BLaER1 treated with 17β-estradiol and CSF1 and Interleukin-3, amounts not matched to agents 10 nM and 100 nM (cell line): Measurements from ENCODE around the gene AK9.
A peak's percentile ranks its signal among the peaks of the same experiment; 100 is the strongest.
"Not testable (repeated sequence)": the region's sequence is repeated elsewhere in the genome, so short reads cannot be mapped to it uniquely, and the experiment has no call there.

Source experiments
- H3K27ac ChIP-seq, 11 experiments: shearing (Covaris generic); formaldehyde crosslinking; 2 replicates each; pipeline ENCODE4 v1.8.1; 2022
- H3K27me3 ChIP-seq, 11 experiments: shearing (Covaris generic); formaldehyde crosslinking; 2 replicates each; pipeline ENCODE4 v1.8.1; 2022
- H3K36me3 ChIP-seq, 11 experiments: shearing (Covaris generic); formaldehyde crosslinking; 2 replicates each; pipeline ENCODE4 v1.8.1; 2022
- H3K4me1 ChIP-seq, 10 experiments: shearing (Covaris generic); formaldehyde crosslinking; 2 replicates each; pipeline ENCODE4 v1.8.1; 2022
- H3K4me2 ChIP-seq, 11 experiments: shearing (Covaris generic); formaldehyde crosslinking; 2 replicates each; pipeline ENCODE4 v1.8.1; 2022
- H3K4me3 ChIP-seq, 10 experiments: shearing (Covaris generic); formaldehyde crosslinking; 2 replicates each; pipeline ENCODE4 v1.8.1; 2022
- H3K9ac ChIP-seq, 11 experiments: shearing (Covaris generic); formaldehyde crosslinking; 2 replicates each; pipeline ENCODE4 v1.8.1; 2022
- H3K9me3 ChIP-seq, 11 experiments: shearing (Covaris generic); formaldehyde crosslinking; replicated peaks in 1 of 11; 2 replicates each; pipeline ENCODE4 v1.8.1; 2022
- H4K20me1 ChIP-seq, 11 experiments: shearing (Covaris generic); formaldehyde crosslinking; 2 replicates each; pipeline ENCODE4 v1.8.1; 2022
- Cebpa-rat ChIP-seq, 11 experiments: shearing (Covaris generic); IDR thresholded peaks; 2 replicates each; pipeline ENCODE4 v1.8.1; 2022

The AK9 gene

GRCh38 chr6:109472132-109472995 is 218.6 kb downstream of the AK9 start:
- H3K27ac ChIP-seq, result peak overlapping the region in 4 of 11 experiments; percentile 2 to 37 (median 17); a peak in 5 of 22 replicates
- H4K20me1 ChIP-seq, result peaks cover 29 to 99% (median 87%) of the 10 kb centered on the region in 11 experiments; a peak in 21 of 22 replicates
- H3K36me3 ChIP-seq, result peaks cover 91 to 100% (median 100%) of the 10 kb centered on the region in 11 experiments
- no peaks in the 10 kb centered on the region for H3K9me3 ChIP-seq
- H3K4me1 ChIP-seq, result peaks cover 27 to 40% (median 34%) of the 10 kb centered on the region in 10 experiments
- H3K4me3 ChIP-seq, result peak overlapping the region in 1 of 10 experiments; percentile 27; a peak in 1 of 20 replicates
- H3K27me3 ChIP-seq, result no peaks in the 10 kb centered on the region
- TF ChIP-seq Cebpa-rat (IDR thresholded peaks at IDR 0.05), result no peak
- peak overlapping the region in 4 of 11 experiments; percentile 1 to 42 (median 31); a peak in 2 of 22 replicates for H3K9ac ChIP-seq
- H3K4me2 ChIP-seq, result peak overlapping the region; percentile 47 to 87 (median 64)

GRCh38 chr6:109471105-109471810 is 219.7 kb downstream of the AK9 start:
- Histone ChIP-seq H3K27ac (peak overlapping the region in 4 of 11 experiments; percentile 2 to 37 (median 17); a peak in 4 of 22 replicates), H3K4me3 (no peak overlapping the region), H3K36me3 (peaks cover 91 to 100% (median 100%) of the 10 kb centered on the region in 11 experiments), H3K9ac (no peak overlapping the region), H3K9me3 (no peaks in the 10 kb centered on the region), H4K20me1 (peaks cover 18 to 98% (median 77%) of the 10 kb centered on the region in 11 experiments; a peak in 20 of 22 replicates), H3K27me3 (no peaks in the 10 kb centered on the region), H3K4me2 (peak overlapping the region in 6 of 11 experiments; percentile 47 to 87 (median 68); a peak in 7 of 22 replicates), H3K4me1 (peaks cover 19 to 29% (median 25%) of the 10 kb centered on the region in 10 experiments)
- TF ChIP-seq Cebpa-rat (IDR thresholded peaks at IDR 0.05), result no peak

- Histone ChIP-seq H3K36me3 (peaks cover 91 to 100% (median 100%) of the 10 kb centered on the region in 11 experiments), H3K4me1 (peaks cover 19 to 27% (median 25%) of the 10 kb centered on the region in 10 experiments), H3K4me3 (no peak overlapping the region), H3K9ac (no peak overlapping the region), H3K4me2 (no peak overlapping the region), H3K9me3 (no peaks in the 10 kb centered on the region), H3K27me3 (no peaks in the 10 kb centered on the region), H3K27ac (no peak overlapping the region), H4K20me1 (peaks cover 17 to 94% (median 74%) of the 10 kb centered on the region in 11 experiments; a peak in 20 of 22 replicates)
- no peak for TF ChIP-seq Cebpa-rat (IDR thresholded peaks at IDR 0.05)
These were observed 221.3 kb downstream of the AK9 start for GRCh38 chr6:109469591-109470189.

- TF ChIP-seq Cebpa-rat (IDR thresholded peaks at IDR 0.05), result no peak
- Histone ChIP-seq H3K4me2 (no peak overlapping the region), H4K20me1 (peaks cover 12 to 90% (median 63%) of the 10 kb centered on the region in 11 experiments; a peak in 20 of 22 replicates), H3K9ac (no peak overlapping the region), H3K4me1 (peaks cover 11 to 15% (median 13%) of the 10 kb centered on the region in 10 experiments), H3K9me3 (no peaks in the 10 kb centered on the region), H3K27ac (no peak overlapping the region), H3K4me3 (no peak overlapping the region), H3K27me3 (no peaks in the 10 kb centered on the region), H3K36me3 (peaks cover 90 to 100% (median 99%) of the 10 kb centered on the region in 11 experiments)
These were observed 223.3 kb downstream of the AK9 start for GRCh38 chr6:109467696-109468095.

GRCh38 chr6:109466212-109466923 is 224.6 kb downstream of the AK9 start:
- TF ChIP-seq Cebpa-rat (IDR thresholded peaks at IDR 0.05), result no peak
- H3K27ac ChIP-seq, result no peak overlapping the region
- no peak overlapping the region for H3K4me2 ChIP-seq
- H3K27me3 ChIP-seq, result no peaks in the 10 kb centered on the region
- no peak overlapping the region for H3K9ac ChIP-seq
- H3K9me3 ChIP-seq, result peaks cover 0 to 10% (median 1%) of the 10 kb centered on the region in 11 experiments; a peak in 12 of 22 replicates
- H3K36me3 ChIP-seq, result peaks cover 97 to 100% (median 100%) of the 10 kb centered on the region in 11 experiments
- H4K20me1 ChIP-seq, result peaks cover 2 to 84% (median 49%) of the 10 kb centered on the region in 11 experiments; a peak in 16 of 22 replicates
- H3K4me3 ChIP-seq, result no peak overlapping the region
- peaks cover 0 to 2% (median under 1%) of the 10 kb centered on the region in 10 experiments; a peak in 3 of 20 replicates for H3K4me1 ChIP-seq

GRCh38 chr6:109465772-109466171 is 225.2 kb downstream of the AK9 start:
- H3K9me3 ChIP-seq, result peaks cover 0 to 14% (median 5%) of the 10 kb centered on the region in 11 experiments; a peak in 12 of 22 replicates
- peaks cover 96 to 100% (median 99%) of the 10 kb centered on the region in 11 experiments for H3K36me3 ChIP-seq
- H3K27me3 ChIP-seq, result no peaks in the 10 kb centered on the region
- H3K9ac ChIP-seq, result no peak overlapping the region
- H3K27ac ChIP-seq, result no peak overlapping the region
- H3K4me2 ChIP-seq, result no peak overlapping the region
- no peak for TF ChIP-seq Cebpa-rat (IDR thresholded peaks at IDR 0.05)
- H4K20me1 ChIP-seq, result peaks cover 0 to 78% (median 43%) of the 10 kb centered on the region in 11 experiments; a peak in 15 of 22 replicates
- no peaks in the 10 kb centered on the region for H3K4me1 ChIP-seq
- no peak overlapping the region for H3K4me3 ChIP-seq

- no peaks in the 10 kb centered on the region for H3K27me3 ChIP-seq
- H3K36me3 ChIP-seq, result peaks cover 58 to 63% (median 61%) of the 10 kb centered on the region in 11 experiments
- H3K4me1 ChIP-seq, result peaks cover 25 to 29% (median 26%) of the 10 kb centered on the region in 10 experiments
- peaks cover 0 to 14% (median 5%) of the 10 kb centered on the region in 11 experiments; a peak in 12 of 22 replicates for H3K9me3 ChIP-seq
- H3K27ac ChIP-seq, result no peak overlapping the region
- H3K9ac ChIP-seq, result no peak overlapping the region
- H4K20me1 ChIP-seq, result peaks cover 0 to 80% (median 20%) of the 10 kb centered on the region in 11 experiments; a peak in 16 of 22 replicates
- TF ChIP-seq Cebpa-rat (IDR thresholded peaks at IDR 0.05), result no peak
- H3K4me3 ChIP-seq, result no peak overlapping the region
- H3K4me2 ChIP-seq, result no peak overlapping the region
These were observed 229.1 kb downstream of the AK9 start for GRCh38 chr6:109461733-109462526.

- H3K4me2 ChIP-seq, H3K4me3 ChIP-seq, H3K27me3 ChIP-seq, H3K27ac ChIP-seq, H3K9ac ChIP-seq: not testable (repeated sequence)
- Histone ChIP-seq H3K4me1 (peaks cover 32 to 36% (median 34%) of the 10 kb centered on the region in 10 experiments), H3K9me3 (peaks cover 0 to 14% (median 5%) of the 10 kb centered on the region in 11 experiments; a peak in 12 of 22 replicates), H3K36me3 (peaks cover 51 to 55% (median 54%) of the 10 kb centered on the region in 11 experiments), H4K20me1 (peaks cover 0 to 80% (median 18%) of the 10 kb centered on the region in 11 experiments; a peak in 16 of 22 replicates)
These were observed 229.8 kb downstream of the AK9 start for GRCh38 chr6:109461205-109461604.
